HepG2 (cell line): ENCODE measurements around the gene GGACT. TPM values are rescaled to one million over a fixed set of nuclear protein-coding genes. Genes with fewer than 3 reads are reported as not detected.

ENCODE experiments used
- ATAC-seq: fragments of 200-7000 bp; cut with Tn5 transposase; 3 replicates; pipeline ENCODE4 v1.9.1; 2020; ENCODE audit warnings: mild to moderate bottlenecking, moderate library complexity
- BruUV-seq: library from RNA; stranded (reverse); fragments of 400-500 nt; replicated peaks from 2 replicates; lab custom pipeline; 2021; lab: Mats Ljungman, UMichigan
- CTCF ChIA-PET: fragments of 300-600 bp; formaldehyde crosslinking; extraction: SDS; loops from one replicate; lab custom pipeline; 2021; ENCODE audit warnings: low total read pairs, inconsistent platforms, low intra/inter-chr PET ratio; lab: Yijun Ruan, JAX
- POLR2A ChIA-PET: fragments of 350-600 bp; sonication (Branson Sonifier 250); formaldehyde crosslinking; loops from one replicate; lab custom pipeline; 2020; ENCODE audit warnings: antibody characterized with exemption, inconsistent platforms; lab: Yijun Ruan, JAX
- DNase-seq: peaks from one replicate; pipeline ENCODE4 v3.0.0-alpha.2; 2015; ENCODE audit warnings: low spot score
- FAIRE-seq: peaks from 3 replicates; lab custom pipeline; 2011; peaks lifted over from hg19 to GRCh38; lab: Jason Lieb, UNC
- H2AFZ ChIP-seq: one replicate; pipeline ENCODE4 v1.6.1; 2011; ENCODE audit warnings: low read length, inconsistent platforms
- H3K27ac ChIP-seq: fragments of 300-600 bp; 3 replicates; pipeline ENCODE4 v1.8.0; 2011; ENCODE audit warnings: mixed run types, mild to moderate bottlenecking, mixed read lengths, low read length, inconsistent platforms; ENCODE audit not compliant: insufficient read depth; ENCODE audit errors: extremely low read length
- H3K27me3 ChIP-seq, 2 experiments: fragments of 200-600 bp in 1 of 2; 2 replicates in 1 of 2; 3 replicates in 1 of 2; pipeline versions ENCODE4 v1.6.0 to v1.8.0; 2011; ENCODE audit warnings: low read length in 2 of 2, mild to moderate bottlenecking in 2 of 2, moderate library complexity in 2 of 2, inconsistent platforms in 1 of 2; ENCODE audit not compliant: insufficient read depth in 2 of 2, control insufficient read depth in 1 of 2
- H3K36me3 ChIP-seq, 2 experiments: fragments of 200-600 bp in 1 of 2; replicated peaks in 1 of 2; 2 replicates in 1 of 2; 3 replicates in 1 of 2; pipeline versions ENCODE4 v1.5.1 to v1.8.0; 2011; ENCODE audit warnings: low read length in 2 of 2, inconsistent platforms in 1 of 2; ENCODE audit not compliant: insufficient read depth in 2 of 2, control insufficient read depth in 1 of 2
- H3K4me1 ChIP-seq: 2 replicates; pipeline ENCODE4 v1.5.1; 2012; ENCODE audit warnings: low read length, inconsistent platforms; ENCODE audit not compliant: insufficient read depth
- H3K4me2 ChIP-seq: 2 replicates; pipeline ENCODE4 v1.6.0; 2011; ENCODE audit warnings: low read depth, low read length, inconsistent platforms
- H3K4me3 ChIP-seq, 3 experiments: fragments of 200-600 bp in 1 of 3; sonication (generic), shearing (Covaris generic) in 1 of 3; replicated peaks in 1 of 3; 2 replicates each; pipeline ENCODE4 v1.5.1; 2011 to 2016; ENCODE audit warnings: low read length in 3 of 3, inconsistent platforms in 2 of 3, low read depth in 2 of 3, mild to moderate bottlenecking in 2 of 3, control low read depth in 1 of 3, mixed read lengths in 1 of 3; ENCODE audit not compliant: insufficient read depth in 1 of 3
- H3K79me2 ChIP-seq: one replicate; pipeline ENCODE4 v1.6.1; 2011; ENCODE audit warnings: low read length, inconsistent platforms; ENCODE audit not compliant: insufficient read depth
- H3K9ac ChIP-seq: 2 replicates; pipeline ENCODE4 v1.6.0; 2011; ENCODE audit warnings: mild to moderate bottlenecking, low read depth, low read length, inconsistent platforms; ENCODE audit not compliant: insufficient read depth
- H3K9me3 ChIP-seq: 2 replicates; pipeline ENCODE4 v1.5.1; 2012; ENCODE audit warnings: mild to moderate bottlenecking, low read length
- H4K20me1 ChIP-seq: 2 replicates; pipeline ENCODE4 v1.6.0; 2011; ENCODE audit warnings: inconsistent platforms, mild to moderate bottlenecking, low read length, moderate library complexity; ENCODE audit not compliant: insufficient read depth
- ATF6 ChIP-seq: sonication (generic); formaldehyde crosslinking; conservative IDR thresholded peaks from 2 replicates; pipeline ENCODE4 v1.4.0; 2020; ENCODE audit warnings: missing genetic modification reagents
- CENPBD1 ChIP-seq: sonication (generic); formaldehyde crosslinking; IDR thresholded peaks from 2 replicates; pipeline ENCODE4 v1.8.0; 2022; ENCODE audit warnings: missing genetic modification reagents, low read depth, mild to moderate bottlenecking, borderline replicate concordance
- JUND ChIP-seq: sonication (generic); formaldehyde crosslinking; IDR thresholded peaks from 2 replicates; pipeline ENCODE4 v1.8.0; 2022; ENCODE audit warnings: mild to moderate bottlenecking, missing genetic modification reagents
- SP140L ChIP-seq: sonication (generic); formaldehyde crosslinking; IDR thresholded peaks from 2 replicates; pipeline ENCODE4 v1.4.0; 2020; ENCODE audit warnings: missing genetic modification reagents, borderline replicate concordance
- ZBTB8A ChIP-seq: sonication (generic); formaldehyde crosslinking; IDR thresholded peaks from 2 replicates; pipeline ENCODE4 v1.4.0; 2020; ENCODE audit warnings: mild to moderate bottlenecking, low read depth, missing genetic modification reagents, borderline replicate concordance
- ZNF234 ChIP-seq: sonication (generic); formaldehyde crosslinking; conservative IDR thresholded peaks from 2 replicates; pipeline ENCODE4 v1.5.1; 2020; ENCODE audit warnings: mild to moderate bottlenecking, missing genetic modification reagents
- WGBS: methylation state at CpG from one replicate; pipeline ENCODE4 v1.1.6; 2017; ENCODE audit warnings: low lambda C conversion rate; 5-methylcytosine and 5-hydroxymethylcytosine counted together
- in situ Hi-C: cut with HindIII; loops from 2 replicates; pipeline ENCODE4 v1.10.0; 2017; ENCODE audit warnings: low pct_unique_long_range_greater_than_20kb; ENCODE audit not compliant: extremely low pct_ligation_motif_present
- intact Hi-C: fragments of 100-400 bp; cut with micrococcal nuclease; formaldehyde crosslinking; loops from one replicate; pipeline ENCODE4 v1.10.0; 2022; ENCODE audit not compliant: unreplicated experiment
- polyA plus RNA-seq, 8 experiments: library from polyadenylated mRNA; depleted of rRNA in 3 of 8; stranded (reverse) in 7 of 8; unstranded in 1 of 8; fragments of >200 nt; fragmentation: Illumina TruSeq in 4 of 8; extraction: Trizol in 4 of 8; gene quantifications; 2 replicates each; pipeline versions ENCODE4 v1.2.1 to v1.2.3, GENCODE V29; 2011 to 2016; ENCODE audit warnings: low read depth in 4 of 8, missing spikeins in 1 of 8, mixed read lengths in 1 of 8; ENCODE audit not compliant: insufficient read depth in 1 of 8
- total RNA-seq, 5 experiments: library from RNA; depleted of rRNA; stranded (reverse); fragments of >200 nt; fragmentation: Illumina TruSeq; extraction: Trizol; gene quantifications; 2 replicates each; pipeline ENCODE4 v1.2.3, GENCODE V29; 2016; ENCODE audit warnings: low read depth in 1 of 5

The GGACT gene
- total and polyA plus RNA-seq, 2 of the 13 experiments (the other 11 are each of a cell fraction or from before 2014, with no cell fraction given): 1.7 to 1.9 TPM

- TF ChIP-seq ATF6 (CRISPR knock-in tag) (no peak), JUND (CRISPR knock-in tag) (no peak), ZNF234 (no peak)
Observed at GRCh38 chr13:100485265-100485664, 103.3 kb downstream of the GGACT start (continued).

- no peak overlapping the region for H3K4me2 ChIP-seq
- H3K36me3 ChIP-seq: no peaks in the 10 kb centered on the region
- no peak overlapping the region for H3K27ac ChIP-seq
- H3K9ac ChIP-seq: no peak overlapping the region
- intact Hi-C loops (no loop called here), in situ Hi-C loops (no loop called here)
- no peaks in the 10 kb centered on the region for H3K4me1 ChIP-seq
- no peak for ATAC-seq
- POLR2A ChIA-PET: no interaction called here
- CTCF ChIA-PET: no interaction called here
- no peak for FAIRE-seq
- WGBS: 93% methylated on average over 3 of the region's 3 CpGs
- H3K4me3 ChIP-seq: no peak overlapping the region
- H4K20me1 ChIP-seq: no peaks in the 10 kb centered on the region
- no TSS peak for BruUV-seq
- no peaks in the 10 kb centered on the region for H3K79me2 ChIP-seq
- DNase-seq: no peak
- TF ChIP-seq SP140L (CRISPR knock-in tag) (no peak), ZBTB8A (no peak), CENPBD1 (no peak)
- TF ChIP-seq, all 625 proteins: peak for 0
- Histone ChIP-seq H3K9me3 (no peaks in the 10 kb centered on the region), H3K27me3 (no peaks in the 10 kb centered on the region), H2AFZ (no peak overlapping the region)
Observed at GRCh38 chr13:100484702-100485101, 103.9 kb downstream of the GGACT start.
